Dedifferentiated amniotic fluid mesenchymal stem cell (primary cell): Measurements from ENCODE around the gene CA4.
"Not testable (repeated sequence)": the region's sequence is repeated elsewhere in the genome, so short reads cannot be mapped to it uniquely, and the experiment has no call there.

ENCODE experiments used
- DNase-seq: peaks from one replicate; pipeline ENCODE4 v3.0.0-alpha.2; 2016; ENCODE audit errors: extremely low spot score

Gene CA4

DNA sequence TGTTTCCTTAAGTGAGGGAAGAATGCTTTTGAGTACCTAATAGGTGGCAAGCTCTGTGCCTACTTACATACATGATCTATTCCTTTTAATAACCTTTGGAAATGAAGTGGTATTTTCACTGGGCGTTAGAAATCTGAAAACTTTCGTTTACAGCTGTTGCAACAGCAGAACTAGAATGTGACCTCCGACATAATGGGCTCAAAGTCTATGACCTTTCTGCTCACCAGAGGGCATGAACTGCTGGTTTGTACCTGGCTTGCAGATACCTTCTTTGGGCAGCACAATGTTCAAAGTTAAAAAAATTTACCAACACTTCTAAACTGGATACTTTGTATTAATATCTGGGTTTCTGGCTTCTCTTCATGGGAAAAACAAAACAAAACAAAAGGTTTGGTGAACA is 24.3 kb downstream of the CA4 start:
- DNase-seq: no peak

DNA sequence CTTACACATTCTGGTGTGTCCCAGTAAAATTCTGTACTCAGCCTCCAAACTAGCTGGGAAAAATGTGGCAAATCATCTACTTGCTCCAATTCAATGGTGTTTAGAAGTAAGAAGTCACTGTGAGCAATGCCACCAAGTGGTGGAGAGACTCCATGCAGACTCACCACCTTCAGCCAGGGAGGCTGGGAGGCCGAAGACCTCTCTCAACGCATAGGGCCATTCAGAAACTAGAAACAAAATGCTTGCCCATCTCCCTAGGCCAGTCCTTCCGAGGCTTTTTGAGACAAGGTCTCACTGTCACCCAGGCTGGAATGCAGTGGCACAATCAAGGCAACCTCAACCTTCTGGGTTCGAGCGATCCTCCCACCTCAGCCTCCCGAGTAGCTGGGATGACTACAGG is 25.0 kb downstream of the CA4 start:
- not testable (repeated sequence) for DNase-seq

DNA sequence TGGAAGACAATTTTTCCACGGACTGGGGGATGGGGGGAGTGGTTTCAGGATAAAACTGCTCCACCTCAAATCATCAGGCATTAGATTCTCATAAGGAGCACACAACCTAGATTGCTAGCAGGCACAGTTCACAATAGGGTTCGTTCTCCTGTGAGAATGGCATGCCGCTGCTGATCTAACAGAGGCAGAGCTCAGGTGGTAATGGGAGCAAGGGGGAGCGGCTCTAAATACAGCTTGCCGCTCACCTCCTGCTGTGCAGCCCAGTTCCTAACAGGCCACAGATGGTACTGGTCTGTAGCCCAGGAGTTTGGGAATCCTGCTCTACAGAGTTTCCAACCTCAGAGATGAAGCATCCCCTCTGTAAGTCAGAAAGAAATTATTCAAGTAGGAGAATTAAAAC is 27.0 kb downstream of the CA4 start:
- DNase-seq: not testable (repeated sequence)

DNA sequence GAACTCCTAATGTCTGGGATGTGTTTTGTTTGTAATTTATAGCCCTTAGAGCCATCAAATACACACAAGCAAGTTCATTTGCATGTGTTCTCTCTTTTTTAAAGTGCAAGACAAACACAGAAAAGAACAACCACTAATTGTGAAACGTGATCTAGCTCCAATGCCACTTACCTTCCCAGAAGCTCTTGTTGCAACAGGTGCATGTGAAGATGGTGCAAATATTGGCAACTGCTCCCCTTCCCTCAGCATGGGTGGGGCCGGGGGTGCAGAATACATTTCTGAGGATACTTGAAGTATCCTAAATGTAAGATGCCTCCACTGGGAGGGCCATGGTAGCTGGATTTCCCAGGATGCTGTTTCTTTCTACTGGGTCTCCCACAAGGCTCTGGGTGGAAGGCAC is 28.4 kb downstream of the CA4 start:
- not testable (repeated sequence) for DNase-seq

DNA sequence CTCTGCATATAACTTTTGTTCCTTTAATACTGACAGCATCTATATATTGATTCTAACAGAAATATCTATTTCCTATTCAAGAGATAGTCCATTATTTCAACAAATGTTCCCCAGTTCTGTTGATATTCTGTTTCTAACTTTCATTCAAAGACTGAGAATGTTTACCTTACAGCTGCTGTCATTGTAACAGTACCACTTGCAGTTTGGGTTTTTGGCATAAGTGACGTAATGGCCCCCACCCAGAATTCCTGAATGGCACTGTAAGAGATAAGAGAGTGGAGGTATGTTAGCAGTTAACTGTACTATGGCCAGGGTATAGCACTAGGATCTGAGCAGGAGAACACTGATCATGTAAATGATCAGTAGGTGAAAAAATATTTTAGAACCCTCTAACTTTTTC is 30.6 kb downstream of the CA4 start:
- not testable (repeated sequence) for DNase-seq

DNA sequence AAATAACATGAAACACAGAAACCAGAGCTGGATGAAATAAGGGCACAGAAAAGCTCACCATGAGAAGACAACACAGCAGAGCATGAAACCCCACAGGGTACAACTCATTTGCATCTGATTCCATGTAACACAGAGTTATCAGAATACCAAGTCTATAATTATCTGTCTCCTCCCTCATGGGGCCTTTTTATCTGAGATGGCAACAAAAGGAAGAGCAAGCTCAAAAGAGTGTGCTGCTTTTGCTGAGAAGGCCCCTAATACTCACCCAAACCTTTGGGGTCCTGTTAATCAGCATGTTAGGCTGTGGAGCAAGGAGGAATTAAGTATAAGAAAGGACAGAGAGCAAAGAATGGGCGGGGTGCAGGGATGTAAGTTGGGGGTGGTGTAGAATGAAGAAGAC is 36.6 kb downstream of the CA4 start:
- DNase-seq: not testable (repeated sequence)

DNA sequence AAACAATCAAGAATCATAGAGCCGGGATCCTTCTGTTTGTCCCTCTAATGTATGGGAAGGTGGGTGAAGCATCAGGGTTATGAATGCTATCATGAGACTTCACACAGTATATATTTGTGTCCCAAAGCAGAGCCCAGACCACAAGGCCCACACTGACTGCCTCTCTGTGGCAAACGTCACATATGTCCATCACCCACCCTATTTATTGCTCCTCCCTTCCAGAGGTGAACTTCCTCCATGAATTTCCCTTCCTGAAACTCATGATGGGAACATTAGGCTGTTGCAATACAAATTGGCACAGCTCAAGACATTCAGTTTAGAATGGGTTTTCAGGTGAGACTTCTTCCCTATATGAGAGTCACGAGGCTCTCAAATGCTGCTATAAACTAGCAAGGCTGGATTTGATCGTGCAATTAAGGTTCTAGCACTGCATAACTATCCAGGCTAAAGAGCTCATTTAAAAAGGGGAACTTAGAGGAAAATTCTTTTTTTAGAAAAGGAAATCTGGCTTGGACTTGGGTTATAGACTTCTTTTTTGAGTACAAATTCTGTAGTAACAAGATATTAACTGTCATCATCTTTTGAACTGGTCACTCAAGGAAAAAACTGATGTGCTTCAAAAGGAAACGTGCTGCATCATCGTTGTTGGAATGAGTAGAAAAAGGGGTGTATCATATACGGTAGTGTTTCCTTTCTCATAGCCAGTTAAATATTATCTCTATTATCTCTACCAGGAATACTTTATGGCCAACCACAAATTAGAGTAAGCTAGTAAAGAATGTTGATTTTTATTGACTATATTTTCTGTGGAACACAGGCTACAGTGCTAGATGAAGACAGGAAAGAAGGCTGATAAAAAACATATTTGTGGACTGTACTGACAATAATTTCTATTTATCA is 37.3 kb downstream of the CA4 start:
- peak; percentile 49 for DNase-seq

DNA sequence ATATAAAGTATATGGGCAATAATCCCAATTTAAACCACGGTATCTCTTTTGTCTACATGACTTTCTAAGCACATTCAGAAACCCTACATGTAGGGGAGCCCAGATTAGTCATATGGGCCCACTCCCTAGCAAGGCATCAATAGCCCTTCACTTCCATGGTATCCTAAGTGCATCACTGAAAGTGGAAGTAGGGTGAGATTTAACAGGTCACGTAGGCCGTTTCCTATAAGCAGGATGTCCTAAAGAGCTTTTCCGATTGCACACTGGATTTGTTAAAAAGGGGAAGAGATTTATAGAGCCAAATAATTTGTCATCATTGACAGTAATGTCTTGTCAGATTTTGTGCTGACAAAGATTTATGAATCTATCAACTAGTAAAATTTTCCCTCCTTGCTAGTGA is 39.0 kb downstream of the CA4 start:
- DNase-seq: no peak

DNA sequence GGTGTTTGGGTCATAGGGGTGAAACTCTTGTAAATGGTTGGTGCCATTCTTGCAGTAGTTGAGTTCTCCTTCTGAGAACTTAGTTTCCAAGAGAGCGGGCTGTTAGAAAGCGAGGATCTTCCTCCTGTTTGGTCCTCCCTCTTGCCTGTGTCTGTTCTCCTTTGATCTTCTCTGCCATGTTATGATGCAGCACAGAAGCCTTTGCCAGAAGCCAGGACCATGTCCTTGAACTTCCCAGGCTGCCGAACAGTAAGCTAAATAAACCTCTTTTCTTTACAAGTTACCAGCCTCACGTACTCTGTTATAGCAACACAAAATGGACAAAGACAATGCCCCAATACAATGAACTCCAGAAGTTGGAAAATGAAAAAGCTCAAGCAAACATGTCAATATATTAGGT is 40.3 kb downstream of the CA4 start:
- not testable (repeated sequence) for DNase-seq

DNA sequence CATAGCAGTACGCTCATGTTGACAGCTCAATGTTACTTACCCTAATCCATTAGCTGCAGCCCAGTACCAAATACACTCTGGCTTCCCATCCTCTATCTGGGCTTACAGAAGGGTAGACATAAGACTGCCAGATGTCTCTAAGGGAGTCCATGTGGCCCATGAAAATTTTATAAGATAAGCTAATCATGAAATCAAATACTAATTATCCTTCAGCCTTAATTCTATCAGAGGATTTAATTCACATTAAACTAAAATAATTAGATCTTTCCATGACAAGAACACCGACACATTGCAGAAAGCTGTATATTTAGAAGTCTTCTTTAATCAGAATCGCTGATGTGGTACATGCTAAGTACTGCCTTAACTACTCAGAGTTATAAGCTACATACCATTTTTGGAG is 43.3 kb downstream of the CA4 start:
- DNase-seq: not testable (repeated sequence)

DNA sequence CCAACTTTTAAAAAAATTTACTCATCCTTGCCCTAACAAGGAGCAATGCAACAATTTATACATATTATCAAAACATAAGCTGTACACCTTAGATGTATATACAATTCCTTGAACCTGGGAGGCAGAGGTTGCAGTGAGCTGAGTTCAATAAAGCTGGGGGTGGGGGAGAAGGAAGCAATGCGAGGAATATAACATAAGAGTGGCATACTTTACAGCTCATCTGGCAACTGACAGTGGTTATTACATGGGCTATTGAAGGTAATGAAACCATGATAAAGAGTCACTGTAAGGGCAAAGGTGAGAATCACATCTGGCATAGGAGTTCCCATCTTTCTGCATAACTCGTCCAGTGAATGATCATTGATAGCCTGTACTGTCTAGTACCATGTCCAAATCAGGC is 43.7 kb downstream of the CA4 start:
- no peak for DNase-seq

DNA sequence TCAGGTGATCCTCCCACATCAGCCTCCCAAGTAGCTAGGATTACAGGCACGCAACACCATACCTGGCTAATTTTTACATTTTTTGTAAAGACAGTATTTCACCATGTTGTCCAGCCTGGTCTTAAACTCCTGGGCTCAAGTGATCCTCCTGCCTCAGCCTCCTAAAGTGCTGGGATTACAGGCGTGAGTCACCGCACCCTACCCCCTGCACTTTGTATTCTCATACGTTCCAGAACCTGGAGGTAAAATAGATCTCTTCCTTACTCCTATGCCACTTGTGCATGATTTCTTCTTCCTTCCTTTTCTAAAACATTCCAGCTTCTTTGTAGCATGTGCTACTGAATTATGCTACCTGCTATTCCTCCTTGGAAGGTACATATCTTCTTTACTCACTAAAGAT is 44.4 kb downstream of the CA4 start:
- DNase-seq: not testable (repeated sequence)

DNA sequence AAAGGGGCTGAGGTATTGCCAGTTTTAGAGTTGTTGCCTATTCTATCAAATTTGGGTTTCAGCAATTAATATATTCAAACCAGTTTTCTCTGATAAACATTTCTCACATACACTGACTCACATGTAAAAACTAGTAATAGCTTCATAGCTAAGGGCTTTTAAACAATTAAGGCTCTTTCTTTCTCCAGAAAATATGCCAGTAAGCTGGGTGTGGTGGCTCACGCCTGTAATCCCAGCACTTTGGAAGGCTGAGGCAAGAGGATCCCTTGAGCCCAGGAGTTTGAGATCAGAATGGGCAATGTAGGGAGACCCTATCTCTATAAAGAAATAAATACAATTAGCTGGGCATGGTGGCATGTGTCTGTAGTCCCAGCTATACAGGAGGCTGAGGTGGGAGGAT is 48.9 kb downstream of the CA4 start:
- not testable (repeated sequence) for DNase-seq

DNA sequence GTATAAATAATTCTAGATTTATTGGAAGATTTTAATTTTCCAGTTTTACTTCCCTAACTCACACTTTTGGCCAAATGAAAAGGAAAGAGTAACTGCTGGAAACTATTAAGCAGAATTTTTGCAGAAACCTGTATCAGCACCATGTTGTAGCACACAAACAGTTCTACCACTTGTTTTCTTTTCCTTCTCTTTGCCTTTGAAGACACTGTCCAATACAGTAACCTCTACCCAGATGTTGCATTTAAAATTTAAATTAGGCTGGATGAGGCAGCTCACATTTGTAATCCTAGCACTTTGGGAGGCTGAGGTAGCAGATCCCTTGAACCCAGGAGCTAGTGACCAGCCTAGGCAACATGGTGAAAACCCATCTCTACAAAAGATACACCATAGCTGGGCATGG is 56.0 kb downstream of the CA4 start:
- not testable (repeated sequence) for DNase-seq

DNA sequence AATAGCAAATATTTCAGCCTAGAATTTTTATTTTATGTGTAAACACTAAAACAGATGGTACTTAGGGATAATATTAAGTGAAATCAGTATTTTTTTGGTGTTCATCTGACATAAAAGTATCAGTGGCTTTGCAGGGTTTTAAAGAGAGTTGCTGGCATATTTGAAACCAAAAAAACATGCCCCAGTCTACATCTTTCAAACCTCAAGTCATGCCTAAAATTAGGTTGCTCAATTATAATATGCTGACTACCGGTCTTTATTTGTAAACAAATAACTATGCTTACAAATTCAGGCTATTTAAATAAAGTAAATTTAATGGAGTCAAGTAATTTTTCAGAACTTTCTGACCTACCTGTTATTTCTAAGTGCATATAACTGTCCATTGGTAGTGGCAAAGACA is 58.5 kb downstream of the CA4 start:
- not testable (repeated sequence) for DNase-seq
